Tibial artery (tissue), 4 donors: ENCODE data around the gene ITPK1.

Experiments used
- DNase-seq, 2 donors: peaks; one replicate each; pipeline ENCODE4 v3.0.0-alpha.2; 2019
- H3K27ac ChIP-seq, 2 donors: fragments of 200-600 bp; sonication (generic) in 1 of 2; 1 replicate in 1 of 2; 2 replicates in 1 of 2; pipeline ENCODE4 v1.5.1; 2018 to 2019; ENCODE audit warnings: mild to moderate bottlenecking in 1 of 2
- H3K27me3 ChIP-seq, 2 donors: fragments of 200-600 bp; sonication (generic) in 1 of 2; one replicate each; pipeline versions ENCODE4 v1.5.1 to v1.6.0; 2016 to 2019
- H3K36me3 ChIP-seq, 3 donors: fragments of 200-600 bp; sonication (generic) in 2 of 3; one replicate each; pipeline ENCODE4 v1.5.1; 2016 to 2019; ENCODE audit warnings: mild to moderate bottlenecking in 2 of 3
- H3K4me1 ChIP-seq, 4 donors: fragments of 200-600 bp; sonication (generic) in 2 of 4; 1 replicate in 3 of 4; 2 replicates in 1 of 4; pipeline ENCODE4 v1.5.1; 2016 to 2019
- H3K4me3 ChIP-seq, 2 donors: fragments of 200-600 bp; sonication (generic) in 1 of 2; 1 replicate in 1 of 2; 2 replicates in 1 of 2; pipeline ENCODE4 v1.5.1; 2018 to 2019; ENCODE audit warnings: mild to moderate bottlenecking in 2 of 2
- H3K9me3 ChIP-seq, 3 donors: fragments of 200-600 bp; sonication (generic) in 1 of 3; one replicate each; pipeline ENCODE4 v1.5.1; 2016 to 2019
- CTCF ChIP-seq, 2 experiments: fragments of 200-600 bp in 1 of 2; fragments of 450-650 bp in 1 of 2; IDR thresholded peaks; one replicate each; pipeline ENCODE4 v1.5.1; 2017 to 2019; ENCODE audit warnings: antibody characterized with exemption in 2 of 2, mild to moderate bottlenecking in 1 of 2, moderate library complexity in 1 of 2
- intact Hi-C: fragments of 100-400 bp; cut with DNase I; formaldehyde crosslinking; loops from one replicate; pipeline ENCODE4 v1.15.0; 2023; ENCODE audit warnings: low total_unique reads

Gene ITPK1

DNA sequence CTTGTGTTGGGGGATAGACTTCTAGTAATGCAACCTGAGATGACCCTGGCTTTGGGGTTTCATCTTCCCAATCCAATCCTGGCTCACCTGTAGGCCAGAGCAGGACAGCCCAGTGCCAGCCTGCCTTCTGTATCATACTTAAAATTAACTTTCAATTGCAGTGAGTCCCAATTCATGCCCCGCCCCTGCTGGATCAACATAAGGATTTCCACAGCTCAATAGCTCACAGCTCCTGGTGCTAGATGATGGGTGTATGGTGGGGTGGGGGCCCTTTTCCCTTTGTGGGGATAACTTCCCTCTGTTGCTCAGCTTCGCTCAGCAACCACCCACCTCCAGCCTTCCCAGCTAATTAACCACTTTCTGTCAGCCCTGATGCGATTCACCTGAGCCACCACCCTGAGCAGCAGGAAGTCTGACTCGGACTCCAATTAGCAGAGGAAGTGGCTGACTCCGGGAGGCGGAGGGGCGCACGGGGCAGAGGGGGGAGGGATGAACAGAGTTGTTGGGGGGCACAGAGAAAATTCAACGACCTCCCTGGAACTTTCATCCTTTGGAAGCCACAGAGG, 217.1 kb downstream of the ITPK1 start:
- no peak overlapping the region for H3K4me3 ChIP-seq
- intact Hi-C loops: no loop called here
- TF ChIP-seq CTCF (IDR thresholded peaks at IDR 0.05): no peak
- H3K27me3 ChIP-seq: peaks cover 0 to 30% of the 10 kb centered on the region in 2 donors
- H3K36me3 ChIP-seq: no peaks in the 10 kb centered on the region
- no peak for DNase-seq
- peaks cover 0 to 8% (median under 1%) of the 10 kb centered on the region in 3 donors for H3K9me3 ChIP-seq
- no peak overlapping the region for H3K27ac ChIP-seq
- H3K4me1 ChIP-seq: no peaks in the 10 kb centered on the region

DNA sequence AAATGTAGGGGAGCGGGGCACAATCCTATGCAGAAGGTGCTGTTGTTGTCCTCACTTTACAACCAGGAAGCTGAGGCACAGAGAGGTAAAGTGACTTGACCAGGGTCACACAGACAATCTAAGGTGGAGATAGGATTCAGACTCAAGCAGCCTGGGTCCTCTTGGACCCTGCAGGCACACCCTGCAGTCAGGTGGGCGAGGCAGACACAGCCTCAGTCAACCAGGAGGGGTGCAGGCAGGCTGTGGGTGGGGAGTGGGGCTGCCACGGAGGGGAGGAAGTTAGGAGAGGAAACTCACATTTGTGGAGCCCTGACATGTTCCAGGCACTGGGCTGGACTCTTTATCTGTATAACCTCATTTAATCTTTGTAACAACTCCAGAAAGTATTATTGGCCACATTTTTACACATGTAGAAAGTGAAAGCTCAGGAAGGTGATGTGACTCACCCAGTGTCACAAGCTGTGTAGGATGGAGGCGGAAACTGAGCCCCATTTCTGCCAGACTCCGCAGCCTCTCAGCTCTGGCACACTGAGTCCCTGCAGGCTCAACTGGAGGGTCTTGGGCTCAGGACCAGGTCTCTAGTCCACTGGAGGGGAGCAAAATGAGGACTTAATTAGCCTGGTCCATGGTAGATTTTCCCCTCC, 217.7 kb downstream of the ITPK1 start:
- peaks cover 0 to 24% of the 10 kb centered on the region in 2 donors for H3K27me3 ChIP-seq
- no peaks in the 10 kb centered on the region for H3K36me3 ChIP-seq
- peaks cover 0 to 13% (median 7%) of the 10 kb centered on the region in 3 donors for H3K9me3 ChIP-seq
- TF ChIP-seq CTCF (IDR thresholded peaks at IDR 0.05): no peak
- H3K4me3 ChIP-seq: no peak overlapping the region
- H3K4me1 ChIP-seq: no peaks in the 10 kb centered on the region
- H3K27ac ChIP-seq: no peak overlapping the region
- intact Hi-C loops: no loop called here
- no peak for DNase-seq

DNA sequence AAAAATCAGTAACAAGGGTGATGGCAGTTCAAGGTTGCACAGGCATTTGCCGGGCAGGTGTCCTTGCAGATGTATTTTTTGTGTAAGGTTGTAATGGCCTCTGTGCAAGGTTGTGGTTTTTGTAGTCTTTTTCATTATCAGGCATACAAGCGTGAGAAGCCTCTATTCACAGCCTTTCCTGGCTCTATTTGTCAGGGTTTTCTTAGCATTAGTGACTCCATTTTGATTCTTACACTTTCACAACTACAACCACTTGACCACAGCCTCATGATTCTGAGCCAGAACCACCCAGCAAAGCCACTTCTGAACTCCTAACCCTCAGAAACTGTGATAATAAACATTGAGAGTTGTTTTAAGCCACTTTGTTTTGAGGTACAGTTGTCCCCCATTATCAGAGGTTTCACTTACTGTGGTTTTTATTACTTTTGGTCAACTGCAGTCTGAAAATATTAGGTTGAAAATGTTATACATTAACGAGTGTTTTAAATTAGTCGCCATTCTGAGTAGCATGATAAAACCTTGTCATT, 220.3 kb downstream of the ITPK1 start:
- H3K27ac ChIP-seq: no peak overlapping the region
- peaks cover 0 to 5% (median 0%) of the 10 kb centered on the region in 3 donors for H3K36me3 ChIP-seq
- peaks cover 0 to 18% (median 8%) of the 10 kb centered on the region in 3 donors for H3K9me3 ChIP-seq
- DNase-seq: no peak
- intact Hi-C loops: no loop called here
- H3K27me3 ChIP-seq: peaks cover 0 to 17% of the 10 kb centered on the region in 2 donors
- no peak for TF ChIP-seq CTCF (IDR thresholded peaks at IDR 0.05)
- no peak overlapping the region for H3K4me3 ChIP-seq
- H3K4me1 ChIP-seq: no peaks in the 10 kb centered on the region

GRCh38 chr14:92892589-92892988, 223.1 kb downstream of the ITPK1 start:
- Histone ChIP-seq H3K4me3 (no peak overlapping the region), H3K27ac (no peak overlapping the region), H3K4me1 (no peaks in the 10 kb centered on the region), H3K36me3 (peaks cover 0 to 5% (median 0%) of the 10 kb centered on the region in 3 donors), H3K9me3 (peaks cover 0 to 18% (median 8%) of the 10 kb centered on the region in 3 donors), H3K27me3 (no peaks in the 10 kb centered on the region)
- no peak for DNase-seq
- intact Hi-C loops: no loop called here
- no peak for TF ChIP-seq CTCF (IDR thresholded peaks at IDR 0.05)

DNA sequence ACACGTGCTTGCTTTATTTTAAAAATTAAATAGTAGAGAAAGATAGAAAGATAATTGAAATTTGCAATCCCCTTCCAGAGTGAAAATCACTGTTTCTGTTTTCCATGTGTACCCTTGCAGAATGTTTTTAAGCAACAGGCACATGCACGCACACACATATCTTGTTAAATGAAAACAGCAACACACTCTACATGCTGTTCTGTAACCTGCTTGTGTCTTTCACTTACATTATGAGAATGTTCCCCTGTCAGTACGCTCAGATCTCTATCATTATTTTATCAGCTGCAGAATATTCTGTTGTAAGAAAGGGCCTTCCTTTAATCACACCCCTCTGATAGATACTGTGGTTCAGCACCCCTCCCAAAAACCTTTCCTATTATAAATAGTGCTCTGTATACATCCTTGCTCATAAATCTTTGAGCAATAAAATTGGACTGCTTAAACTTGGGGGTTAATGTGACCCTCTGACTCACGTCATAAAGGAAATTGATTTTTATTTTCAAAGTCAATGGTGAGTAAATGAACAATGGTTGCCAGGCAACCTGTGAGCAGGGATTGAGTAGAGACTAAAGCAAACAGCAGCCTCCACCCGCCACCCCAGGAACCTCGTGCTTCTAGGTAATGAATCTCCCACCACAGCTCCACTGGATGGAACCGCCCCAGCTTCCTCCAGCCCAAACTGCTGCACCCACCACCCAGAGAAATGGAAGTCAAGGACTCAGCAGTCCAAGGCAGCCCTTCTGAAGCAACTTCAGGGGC, 224.7 kb downstream of the ITPK1 start:
- Histone ChIP-seq H3K36me3 (peaks cover 0 to 5% (median 0%) of the 10 kb centered on the region in 3 donors), H3K4me1 (no peaks in the 10 kb centered on the region), H3K9me3 (peaks cover 0 to 18% (median 8%) of the 10 kb centered on the region in 3 donors), H3K27ac (no peak overlapping the region), H3K4me3 (no peak overlapping the region), H3K27me3 (no peaks in the 10 kb centered on the region)
- no peak for TF ChIP-seq CTCF (IDR thresholded peaks at IDR 0.05)
- intact Hi-C loops: no loop called here
- no peak for DNase-seq
